ENCODE measurements around the gene PPP4R2.
"Not testable (repeated sequence)": the region's sequence is repeated elsewhere in the genome, so short reads cannot be mapped to it uniquely, and the experiment has no call there.

The PPP4R2 gene

DNA sequence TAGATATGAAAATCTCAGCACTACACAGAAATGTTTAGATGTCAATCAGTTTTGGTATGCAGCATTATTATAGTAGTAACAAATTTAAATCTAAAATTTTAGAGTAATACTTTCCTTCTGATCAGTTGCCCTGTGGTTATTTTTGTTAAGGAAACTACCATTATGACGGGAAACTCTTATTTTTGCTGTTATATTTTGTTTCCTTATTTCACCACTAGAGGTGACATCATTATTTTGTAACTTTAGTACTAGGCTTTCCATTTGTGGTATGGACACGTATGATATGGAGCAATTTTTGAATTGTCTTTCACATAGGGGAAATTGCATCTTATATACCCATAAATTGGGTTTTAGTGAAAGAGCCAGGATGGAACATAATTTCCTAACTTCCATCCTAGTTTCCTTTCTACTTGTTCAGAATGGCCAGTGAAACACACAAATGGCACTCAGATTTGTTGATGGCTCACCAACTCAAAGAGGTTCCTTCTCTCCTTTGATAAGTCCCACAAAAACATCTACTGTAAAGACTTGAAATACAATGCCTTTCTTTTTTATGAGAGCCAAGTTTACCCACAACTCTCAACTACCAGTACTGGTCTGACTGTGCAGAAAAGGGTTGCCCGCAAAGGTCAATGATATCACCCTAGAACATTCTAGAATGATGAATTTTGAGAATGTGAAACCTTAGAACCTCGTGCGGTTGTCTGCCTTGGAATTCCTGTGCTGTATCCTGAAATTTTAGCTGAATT lies 19.4 kb upstream of the PPP4R2 start:
- peak; percentile 30 for DNase-seq

DNA sequence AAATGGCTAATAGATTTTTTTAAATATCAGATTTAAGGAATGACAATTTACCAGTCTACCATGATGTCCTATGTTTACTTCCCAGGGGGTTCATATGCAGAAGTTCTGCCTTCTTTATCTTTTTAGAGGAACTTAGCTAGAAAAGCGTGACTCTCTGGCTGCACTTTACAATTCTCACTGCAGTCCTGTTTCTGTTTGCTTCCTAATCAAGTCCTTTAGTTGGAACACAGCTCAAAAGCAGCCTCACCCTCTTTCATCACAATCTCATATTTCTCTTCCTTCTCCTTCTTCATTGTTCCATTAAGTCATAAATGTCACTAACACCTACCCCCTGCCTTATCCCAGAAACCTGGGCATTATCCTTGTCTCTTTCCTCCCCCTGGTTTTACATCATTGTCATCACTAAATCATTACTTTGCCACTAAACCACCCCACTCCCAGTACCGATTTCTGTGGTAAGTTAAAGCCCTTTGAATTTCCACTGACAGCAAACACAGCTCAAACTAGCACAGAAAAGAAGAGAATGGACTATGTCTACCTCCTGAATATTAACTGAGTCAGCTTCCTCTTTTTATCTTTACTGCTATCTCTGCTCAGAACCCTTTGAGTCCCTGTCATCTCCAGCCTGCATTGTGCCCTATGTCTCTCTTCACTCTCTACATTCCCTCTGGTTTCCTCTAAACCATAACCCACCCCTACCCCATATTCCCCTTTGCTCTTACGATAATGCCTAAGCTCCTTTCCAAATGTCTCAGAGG lies 13.8 kb upstream of the PPP4R2 start:
- DNase-seq: peak; percentile 30

DNA sequence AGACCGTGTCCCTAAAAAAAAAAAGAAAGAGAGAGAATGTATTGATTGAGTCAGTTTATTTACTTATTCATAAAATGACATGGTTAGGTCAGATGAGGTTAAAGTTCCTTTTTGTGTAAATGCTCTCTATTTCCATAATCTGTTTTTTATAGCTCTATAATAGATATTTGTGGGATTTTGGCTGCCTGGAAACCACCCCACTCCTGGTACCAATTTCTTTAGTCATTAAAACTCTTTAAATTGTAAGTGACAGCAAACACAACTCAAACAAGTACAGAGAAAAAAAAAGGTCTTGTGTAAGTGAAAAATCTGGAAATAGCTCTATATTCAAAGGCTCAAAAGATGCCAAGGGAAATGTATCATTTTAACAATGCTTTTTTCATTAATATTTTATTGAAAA lies 11.0 kb upstream of the PPP4R2 start:
- DNase-seq: no peak

DNA sequence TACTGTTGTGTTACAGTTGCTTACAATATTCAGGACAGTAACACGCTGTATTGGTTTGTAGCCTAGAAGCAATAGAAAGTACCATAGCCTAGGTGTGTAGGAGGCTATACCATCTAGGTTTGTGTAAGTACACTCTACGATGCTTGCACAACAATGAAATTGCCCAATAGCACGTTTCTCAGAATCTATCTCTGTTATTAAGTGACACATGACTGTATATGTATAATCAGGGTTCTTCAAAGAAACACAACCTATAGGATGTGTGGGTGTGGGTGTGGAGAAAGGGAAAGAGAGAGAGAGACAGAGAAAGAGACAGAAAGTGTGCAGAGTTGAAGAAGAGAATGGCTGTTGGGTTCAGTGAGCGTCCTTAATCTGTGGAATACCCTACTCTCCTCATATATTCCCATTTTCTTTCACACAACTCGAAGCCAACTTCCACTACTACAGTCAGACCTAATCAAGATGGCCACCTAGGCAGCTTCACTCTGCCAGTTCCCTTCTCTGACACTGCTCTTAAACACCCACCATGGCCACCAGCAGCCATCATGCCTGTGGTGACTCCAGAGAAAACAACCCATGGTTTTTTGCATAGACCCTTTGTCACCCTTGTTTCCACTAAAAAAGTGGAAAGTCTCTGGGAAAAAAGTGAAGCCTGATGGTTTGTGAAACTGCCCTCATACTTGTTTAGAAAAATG lies 5.8 kb upstream of the PPP4R2 start:
- DNase-seq: peak; percentile 26

DNA sequence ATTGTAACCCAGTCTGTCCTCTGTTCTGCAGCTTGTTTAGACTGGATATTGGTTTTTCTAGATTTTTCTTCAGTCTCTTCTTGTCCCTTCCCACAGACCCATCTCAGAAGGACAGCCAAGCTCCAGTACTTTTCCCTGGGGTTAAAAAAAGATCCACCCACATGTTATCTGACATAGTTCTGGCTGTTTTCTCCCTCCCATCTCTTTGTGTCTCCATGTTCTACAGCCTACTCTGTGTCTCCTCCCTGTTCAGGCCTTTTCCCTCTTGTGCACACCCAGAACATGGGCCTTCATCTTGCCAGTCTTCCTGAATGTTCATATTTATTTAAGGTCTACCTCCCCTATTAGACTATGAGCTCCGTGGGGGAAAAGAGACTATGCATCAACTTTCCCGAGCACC lies 5.1 kb upstream of the PPP4R2 start:
- DNase-seq: no peak

DNA sequence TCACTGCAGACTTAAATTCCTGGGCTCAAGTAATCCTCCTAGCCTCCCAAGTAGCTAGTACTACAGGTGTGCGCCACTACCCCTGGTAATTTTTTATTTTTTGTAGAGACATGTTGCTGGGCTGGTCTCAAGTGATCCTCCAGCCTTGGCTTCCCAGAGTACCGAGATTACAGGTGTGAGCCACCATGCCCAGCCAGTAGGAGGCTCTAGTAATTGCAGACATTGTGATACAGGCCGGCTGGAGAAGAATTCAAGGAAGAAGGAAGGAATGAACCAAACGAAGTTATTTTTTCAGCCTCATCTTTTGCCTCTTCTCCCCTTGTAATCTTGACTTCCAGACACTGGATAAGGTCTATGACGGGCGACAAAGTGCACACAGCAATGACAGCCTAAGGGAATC lies 3.2 kb upstream of the PPP4R2 start:
- DNase-seq: no peak

DNA sequence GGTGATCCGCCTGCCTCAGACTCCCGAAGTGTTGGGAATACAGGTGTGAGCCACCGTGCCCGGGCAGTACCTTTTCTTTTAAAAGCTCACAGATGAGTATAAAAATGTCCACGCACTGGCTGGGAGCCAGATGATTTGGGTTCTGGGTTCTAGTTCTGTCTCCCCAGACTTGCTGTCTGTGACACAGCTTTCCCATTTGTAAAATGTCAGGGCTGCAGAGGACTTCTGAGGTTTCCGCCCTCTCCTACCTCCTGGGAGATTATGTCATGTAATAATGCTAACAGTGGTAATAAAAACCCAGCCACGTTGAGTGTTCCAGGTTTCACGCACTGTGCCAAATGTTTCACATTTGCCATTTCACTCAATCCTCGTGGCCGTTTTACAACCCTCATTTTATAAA lies 1.3 kb upstream of the PPP4R2 start:
- DNase-seq: no peak

DNA sequence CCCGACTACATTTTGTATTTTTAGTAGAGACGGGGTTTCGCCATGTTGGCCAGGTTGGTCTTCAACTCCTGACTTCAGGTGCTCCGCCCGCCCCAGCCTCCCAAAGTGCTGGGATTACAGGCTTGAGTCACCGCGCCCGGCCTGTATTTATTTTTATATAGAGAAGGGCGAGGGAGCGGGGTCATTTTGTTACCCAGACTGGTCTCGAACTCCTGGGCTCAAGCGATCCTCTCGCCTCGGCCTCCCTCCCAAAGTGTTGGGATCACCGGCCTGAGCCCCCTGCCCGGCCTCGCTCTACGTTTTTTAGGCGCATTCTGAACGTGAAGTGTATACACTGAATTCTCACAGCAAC lies 514 bp upstream of the PPP4R2 start:
- no peak for DNase-seq

DNA sequence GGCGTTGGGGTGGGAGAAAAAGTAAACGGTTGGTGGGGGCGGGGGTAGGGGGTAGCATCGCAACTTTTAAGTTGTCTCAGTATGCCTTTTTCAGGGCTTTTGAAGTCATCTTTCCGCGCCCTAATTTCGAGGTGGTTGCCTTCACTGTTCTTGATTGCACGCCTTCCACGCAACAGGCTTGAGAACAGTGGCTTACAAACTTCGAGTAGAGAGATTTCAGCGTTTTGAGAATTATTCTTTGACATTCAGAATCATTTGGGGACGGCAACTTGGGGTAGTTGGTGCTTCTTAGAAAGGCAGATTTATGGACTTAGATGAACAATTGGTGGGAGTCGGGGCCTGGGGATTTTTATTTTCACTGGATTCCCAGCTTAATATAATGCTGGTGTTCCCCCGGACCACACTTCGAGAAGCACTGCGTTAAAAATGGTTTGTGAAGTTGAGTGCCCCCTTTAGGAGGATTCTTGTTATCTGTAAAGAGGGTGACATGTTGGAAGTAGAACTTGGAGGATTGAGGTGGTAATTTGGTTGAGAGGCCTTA lies 880 bp downstream of the PPP4R2 start:
- peak; percentile 77 for DNase-seq

DNA sequence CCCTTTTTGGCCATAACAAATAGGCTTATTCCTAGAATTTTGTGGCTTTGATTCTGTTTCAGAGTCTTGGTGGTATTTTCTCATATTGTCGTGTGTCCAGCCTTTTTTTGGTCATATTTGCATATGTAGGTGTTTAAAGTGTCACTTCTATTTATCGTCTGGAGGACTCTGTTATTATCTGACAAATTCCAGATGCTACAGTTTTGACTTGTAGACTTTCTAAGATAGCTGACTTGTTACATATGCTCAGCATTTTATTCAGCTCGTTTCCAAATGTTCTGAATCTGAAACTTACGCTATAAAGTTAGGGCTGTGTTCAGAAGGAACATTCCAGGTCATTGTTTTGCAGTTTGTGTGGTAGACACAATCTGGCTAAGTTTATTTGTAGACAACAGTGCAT lies 1.9 kb downstream of the PPP4R2 start:
- no peak for DNase-seq

DNA sequence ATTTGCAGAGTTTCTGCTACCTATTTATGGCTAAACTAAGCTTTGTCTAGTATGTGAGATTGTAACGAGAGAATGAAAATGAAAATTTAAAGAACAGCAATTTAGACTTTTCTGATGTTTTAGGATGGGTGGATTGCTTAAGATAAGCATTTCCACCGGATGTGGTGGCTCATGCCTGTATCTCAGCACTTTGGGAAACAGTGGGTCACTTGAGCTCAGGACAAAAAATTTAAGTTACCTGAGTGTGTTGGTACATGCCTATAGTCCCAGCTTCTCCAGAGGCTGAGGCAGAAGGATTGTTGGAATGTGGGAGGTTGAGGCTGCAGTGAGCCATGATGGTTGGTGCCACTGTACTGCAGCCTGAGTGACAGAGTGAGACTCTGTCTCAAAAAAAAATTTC lies 3.3 kb downstream of the PPP4R2 start:
- DNase-seq: peak; percentile 2

DNA sequence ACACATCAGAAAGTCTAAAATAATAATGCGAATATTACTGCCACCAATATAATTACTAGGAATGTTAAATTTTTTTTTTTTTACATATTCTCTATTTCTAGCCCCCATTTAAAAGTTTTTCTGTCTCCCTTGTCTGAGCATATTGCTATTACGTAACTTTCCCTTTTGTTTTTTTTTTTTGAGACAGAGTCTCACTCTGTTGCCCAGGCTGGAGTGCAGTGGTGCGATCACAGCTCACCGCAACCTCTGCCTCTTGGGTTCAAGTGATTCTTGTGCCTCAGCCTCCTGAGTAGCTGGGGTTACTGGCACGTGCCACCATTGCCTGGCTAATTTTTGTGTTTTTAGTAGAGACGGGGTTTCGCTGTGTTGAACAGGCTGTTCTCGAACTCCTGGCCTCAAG lies 6.4 kb downstream of the PPP4R2 start:
- DNase-seq: not testable (repeated sequence)

DNA sequence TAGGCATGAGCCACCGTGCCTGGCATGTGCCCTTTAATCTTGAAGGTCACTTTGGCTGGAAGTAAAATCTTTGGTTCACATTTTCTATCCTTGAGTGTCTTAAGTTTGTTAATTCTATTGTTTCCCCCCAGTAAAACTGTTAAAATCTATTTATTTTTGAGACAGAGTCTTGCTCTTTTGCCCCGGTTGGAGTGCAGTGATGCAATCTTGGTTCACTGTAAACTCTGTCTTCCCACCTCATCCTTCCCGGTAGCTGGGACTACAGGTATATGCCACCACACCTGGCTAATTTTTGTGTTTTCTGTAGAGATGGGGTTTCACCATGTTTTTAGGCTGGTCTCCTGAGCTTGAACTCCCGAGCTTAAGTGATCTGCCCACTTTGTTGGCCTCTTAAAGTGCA lies 7.7 kb downstream of the PPP4R2 start:
- DNase-seq: no peak

DNA sequence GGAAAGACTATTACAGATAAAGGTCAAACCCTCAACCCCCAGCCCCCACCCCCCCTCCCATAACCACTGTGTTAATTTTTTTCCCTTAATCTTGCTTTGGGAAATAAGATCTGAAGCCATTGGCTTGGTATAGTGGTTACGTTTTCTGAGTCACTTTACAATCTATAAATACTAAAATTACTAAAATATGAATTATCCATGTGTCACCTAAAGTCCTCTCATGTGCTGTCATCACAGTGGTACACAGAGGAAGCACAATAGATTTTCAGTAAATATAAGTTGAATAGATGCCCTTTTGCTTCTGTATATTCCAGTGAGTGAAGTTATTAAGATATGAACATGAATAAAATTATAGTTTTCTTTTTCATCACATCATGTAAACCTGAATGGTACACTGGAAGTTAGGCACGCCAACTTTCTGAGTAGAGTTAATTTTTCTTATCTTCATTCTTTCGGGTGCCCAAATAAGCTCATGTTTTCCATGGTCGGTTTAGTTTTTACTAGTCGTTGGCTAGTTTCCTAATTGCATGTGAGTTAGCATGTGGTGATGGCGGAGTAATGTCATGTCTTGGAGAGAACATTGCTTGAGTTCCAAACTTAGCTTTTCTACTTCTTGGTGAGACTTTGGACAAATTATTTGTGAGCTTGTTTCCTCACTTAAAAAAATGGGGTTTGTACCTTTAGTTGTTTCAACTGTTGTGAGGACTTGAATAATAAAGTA lies 11.5 kb downstream of the PPP4R2 start:
- DNase-seq: no peak

DNA sequence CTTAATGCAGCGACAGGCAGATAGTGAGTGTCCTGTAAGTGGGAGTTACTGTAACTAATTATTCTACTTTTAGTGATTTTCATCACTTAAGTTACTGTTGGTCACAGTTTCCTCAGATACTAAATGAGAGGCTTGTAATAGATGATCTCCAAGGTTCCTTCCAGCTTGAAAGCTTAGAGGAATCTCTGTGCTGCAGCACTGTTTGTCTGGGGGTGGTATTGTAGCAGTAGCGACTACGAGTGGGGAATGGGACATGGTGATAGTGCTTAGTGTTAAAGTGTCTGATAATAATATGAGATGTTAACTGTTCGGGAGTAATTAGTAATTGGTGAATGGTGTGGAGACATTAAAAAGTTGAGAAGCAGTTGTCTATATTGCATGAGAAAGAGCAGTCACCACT lies 12.4 kb downstream of the PPP4R2 start:
- no peak for DNase-seq

DNA sequence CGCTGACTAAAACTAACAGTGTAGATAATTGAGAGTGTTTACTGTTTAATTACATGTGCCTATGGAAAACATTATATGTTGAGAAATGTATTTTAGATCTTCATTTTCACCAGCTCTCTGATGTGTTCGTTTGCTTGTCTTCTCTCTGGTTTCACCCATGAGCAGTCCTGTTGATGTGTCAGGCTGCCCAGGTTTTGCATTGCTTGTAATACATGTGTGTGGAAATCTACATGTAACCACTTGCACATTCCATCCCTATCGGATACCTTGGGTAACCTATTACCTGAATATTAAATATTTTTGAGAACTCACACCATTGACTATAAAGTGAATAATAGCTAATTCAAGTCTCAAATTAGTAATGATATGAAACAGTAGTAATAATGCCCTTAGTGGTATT lies 13.1 kb downstream of the PPP4R2 start:
- no peak for DNase-seq

DNA sequence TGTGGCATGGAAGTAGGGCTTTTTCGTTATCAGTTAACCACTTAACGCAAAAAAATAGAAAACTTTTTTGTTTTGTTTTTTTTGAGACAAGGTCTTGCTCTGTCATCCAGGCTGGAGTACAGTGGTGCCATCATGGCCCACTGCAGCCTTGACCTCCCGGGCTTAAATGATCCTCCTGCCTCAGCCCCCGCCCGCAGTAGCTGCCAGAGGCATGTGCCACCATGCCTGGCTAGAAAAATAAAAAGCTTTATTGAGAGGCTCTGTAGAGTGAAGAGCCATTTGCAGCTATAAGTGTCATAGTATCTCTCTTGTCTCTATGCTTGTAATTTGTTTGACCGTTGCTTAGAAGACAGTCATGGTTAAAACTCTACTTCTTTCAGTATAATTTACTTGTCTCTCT lies 13.5 kb downstream of the PPP4R2 start:
- DNase-seq: no peak

DNA sequence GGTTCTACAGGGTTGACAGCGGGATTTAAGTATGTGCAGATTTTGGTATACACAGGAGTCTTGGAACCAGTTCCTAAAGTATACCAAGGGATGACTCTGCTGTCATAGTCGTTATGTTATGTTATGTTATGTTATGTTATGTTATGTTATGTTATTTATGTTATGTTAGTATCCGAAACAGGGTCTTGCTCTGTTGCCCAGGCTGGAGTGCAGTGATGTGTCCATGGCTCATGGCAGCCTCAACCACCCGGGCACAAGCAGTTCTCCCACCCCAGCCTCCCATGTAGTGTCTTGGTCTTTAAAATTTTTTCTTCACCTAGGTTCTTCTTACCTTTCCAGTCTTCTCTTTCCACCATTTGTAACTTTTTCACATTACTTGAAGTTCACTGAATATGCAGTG lies 21.7 kb downstream of the PPP4R2 start:
- no peak for DNase-seq

DNA sequence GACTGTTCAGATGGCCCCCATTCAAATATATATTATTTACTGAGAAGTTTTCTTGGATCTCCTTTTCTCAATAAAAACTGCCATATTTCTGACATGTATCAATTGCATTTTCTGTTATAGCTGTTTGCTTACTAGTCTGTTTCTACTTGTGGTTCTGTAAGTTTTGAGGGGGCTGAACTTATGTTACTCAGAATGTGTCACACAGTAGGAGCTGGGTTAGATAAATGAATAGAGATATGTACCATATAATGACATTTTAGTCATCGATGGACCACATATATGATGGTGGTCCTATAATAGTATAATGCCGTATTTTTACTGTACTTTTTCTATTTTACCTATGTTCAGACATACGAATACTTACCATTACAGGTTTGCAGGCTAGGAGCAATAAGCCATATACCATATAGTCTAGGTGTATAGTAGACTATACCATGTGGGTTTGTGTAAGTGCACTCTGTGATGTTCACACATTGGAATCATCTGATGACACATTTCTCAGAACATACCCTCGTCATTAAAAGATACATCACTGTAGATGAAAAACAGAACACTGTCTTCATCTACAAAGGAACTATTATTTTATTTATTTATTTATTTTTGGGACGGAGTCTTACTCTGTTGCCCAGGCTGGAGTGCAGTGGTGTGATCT lies 22.3 kb downstream of the PPP4R2 start:
- no peak for DNase-seq

DNA sequence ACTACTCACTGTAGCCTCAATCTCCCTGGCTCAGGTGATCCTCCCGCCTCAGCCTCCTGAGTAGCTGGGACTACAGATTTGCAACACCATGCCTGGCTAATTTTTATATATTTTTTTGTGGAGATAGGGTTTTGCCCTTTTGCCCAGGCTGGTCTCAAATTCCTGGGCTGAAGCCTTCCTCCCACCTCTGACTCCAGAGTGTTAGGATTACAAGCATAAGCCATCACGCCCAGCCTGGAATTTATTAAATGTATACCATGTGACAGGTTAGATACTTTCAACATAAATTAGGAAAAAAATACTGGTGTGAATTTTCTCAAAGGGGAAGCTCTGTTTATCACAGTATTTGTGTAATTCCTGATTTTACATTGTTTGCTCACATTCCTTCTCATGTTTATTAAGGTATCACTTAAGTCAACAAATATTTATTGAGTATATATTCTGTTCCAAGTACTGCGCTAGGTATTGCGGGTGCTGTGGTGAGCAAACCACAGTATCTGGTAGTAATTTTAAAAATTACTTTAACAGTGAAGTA lies 24.8 kb downstream of the PPP4R2 start:
- no peak for DNase-seq

DNA sequence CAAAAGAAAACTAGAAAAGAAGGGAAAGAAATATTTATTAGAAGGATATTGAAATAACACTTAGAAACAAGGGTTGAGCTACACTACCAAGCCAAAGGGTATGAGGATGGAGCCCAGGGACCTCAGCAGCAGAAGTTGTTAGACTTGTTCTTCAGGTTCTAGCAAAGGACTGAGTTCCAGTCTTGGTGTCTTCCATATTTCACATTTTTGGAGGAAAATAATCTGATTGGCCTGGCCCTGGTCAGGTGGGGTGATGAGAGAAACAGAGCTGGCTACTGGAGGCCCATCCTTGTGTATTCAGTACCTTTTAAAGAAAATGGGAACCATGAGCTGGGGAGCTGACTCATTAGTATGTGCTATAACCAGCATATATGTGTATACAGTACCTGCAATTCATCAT lies 28.2 kb downstream of the PPP4R2 start:
- no peak for DNase-seq

DNA sequence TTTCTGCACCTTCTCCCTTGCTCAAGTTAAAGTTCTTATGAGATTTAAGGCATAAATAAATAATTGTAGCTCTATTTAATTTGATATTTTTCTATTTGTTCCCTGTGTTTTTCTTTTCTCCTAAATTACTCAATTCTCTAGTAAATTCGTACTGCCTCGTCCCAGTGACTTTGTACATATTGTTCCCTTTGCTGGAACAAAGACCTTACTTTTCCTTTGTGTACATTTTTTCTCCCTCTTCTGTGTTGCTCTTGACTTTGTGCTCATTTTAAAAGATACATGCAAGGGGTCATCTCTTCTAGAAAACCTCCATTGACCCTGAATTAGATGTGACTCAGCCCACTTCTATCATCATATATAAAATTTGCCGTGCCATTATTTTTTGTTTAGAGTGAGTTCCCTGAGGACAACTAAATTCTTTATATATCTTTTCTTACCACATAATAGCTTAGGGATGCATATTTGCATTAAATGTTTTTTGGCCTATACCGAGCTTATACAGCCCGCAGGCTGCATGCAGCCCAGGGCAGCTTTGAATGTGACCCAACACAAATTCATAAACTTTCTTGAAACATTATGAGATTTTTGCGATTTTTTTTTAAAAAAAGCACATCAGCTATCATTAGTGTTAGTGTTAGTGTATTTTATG lies 29.6 kb downstream of the PPP4R2 start:
- DNase-seq: no peak

Data from OCI-M1 (cell line).